ENCODE data around the gene ASB3. TPM values are rescaled to one million over a fixed set of nuclear protein-coding genes. Genes with fewer than 3 reads are reported as not detected.

Gene ASB3
- total RNA-seq, 1 experiment from 2014 or later, result 12.9 TPM

GRCh38 chr2:53782676-53783075 lies 4.1 kb downstream of the ASB3 start:
- H3K4me3 ChIP-seq (ENCODE audit: low read depth in 2 of 2, low read length in 2 of 2), result no peak overlapping the region
- intact Hi-C loops (cut with micrococcal nuclease; ENCODE audit: unreplicated experiment), result no loop called here
- CTCF ChIA-PET, result no interaction called here
- H3K27ac ChIP-seq (ENCODE audit: low read length), result no peak overlapping the region
- no TSS peak for BruUV-seq (replicated peaks)
- H3K36me3 ChIP-seq (ENCODE audit: control insufficient read depth, insufficient read depth, low read length), result peaks cover 4% of the 10 kb centered on the region; the same call in 1 of the 2 replicates
- ATAC-seq (no peak), DNase-seq (ENCODE audit: low read depth, low spot score) (no peak)
- POLR2A ChIA-PET, result no interaction called here
- no peaks in the 10 kb centered on the region for H3K9me3 ChIP-seq (ENCODE audit: control insufficient read depth, insufficient read depth, low read depth, low read length)
- no peaks in the 10 kb centered on the region for H3K27me3 ChIP-seq (ENCODE audit: control insufficient read depth, insufficient read depth, low read length)
- no peak for TF ChIP-seq TCF7L2 (IDR thresholded peaks at IDR 0.05; ENCODE audit: low read depth, low read length)
- no peak for TF ChIP-seq POLR2AphosphoS5 (IDR thresholded peaks at IDR 0.05; ENCODE audit: low read depth, low read length)
- TF ChIP-seq REST (IDR thresholded peaks at IDR 0.05; ENCODE audit: insufficient read depth in 1 of 2, low read depth in 2 of 2, low read length in 1 of 2), result no peak
- TF ChIP-seq CTCF (IDR thresholded peaks at IDR 0.05), result no peak
- no peak for TF ChIP-seq SIN3A (IDR thresholded peaks at IDR 0.05; ENCODE audit: borderline replicate concordance, insufficient read depth, low read depth, low read length)
- peaks cover 17% of the 10 kb centered on the region for H3K4me1 ChIP-seq (ENCODE audit: control insufficient read depth, insufficient read depth, low read length)
- in situ Hi-C loops (cut with HindIII; ENCODE audit: low pct_unique_long_range_greater_than_20kb, low sequenced_read_pairs), result no loop called here

GRCh38 chr2:53780056-53780455 lies 6.7 kb downstream of the ASB3 start:
- intact Hi-C loops (cut with micrococcal nuclease; ENCODE audit: unreplicated experiment), result no loop called here
- TF ChIP-seq TCF7L2 (IDR thresholded peaks at IDR 0.05; ENCODE audit: low read depth, low read length) (no peak), POLR2AphosphoS5 (IDR thresholded peaks at IDR 0.05; ENCODE audit: low read depth, low read length) (no peak), SIN3A (IDR thresholded peaks at IDR 0.05; ENCODE audit: borderline replicate concordance, insufficient read depth, low read depth, low read length) (no peak), CTCF (IDR thresholded peaks at IDR 0.05) (no peak), REST (IDR thresholded peaks at IDR 0.05; ENCODE audit: insufficient read depth in 1 of 2, low read depth in 2 of 2, low read length in 1 of 2) (no peak)
- no peak for ATAC-seq
- in situ Hi-C loops (cut with HindIII; ENCODE audit: low pct_unique_long_range_greater_than_20kb, low sequenced_read_pairs), result no loop called here
- peaks cover 8% of the 10 kb centered on the region for H3K4me1 ChIP-seq (ENCODE audit: control insufficient read depth, insufficient read depth, low read length)
- CTCF ChIA-PET, result no interaction called here
- BruUV-seq (replicated peaks), result no TSS peak
- 0 out of 2 replicates have a peak, but pooled peaks cover under 1% of the 10 kb centered on the region for H3K36me3 ChIP-seq (ENCODE audit: control insufficient read depth, insufficient read depth, low read length)
- no peak overlapping the region for H3K4me3 ChIP-seq (ENCODE audit: low read depth in 2 of 2, low read length in 2 of 2)
- H3K9me3 ChIP-seq (ENCODE audit: control insufficient read depth, insufficient read depth, low read depth, low read length), result no peaks in the 10 kb centered on the region
- POLR2A ChIA-PET, result no interaction called here
- DNase-seq (ENCODE audit: low read depth, low spot score), result no peak
- H3K27ac ChIP-seq (ENCODE audit: low read length), result no peak overlapping the region
- no peaks in the 10 kb centered on the region for H3K27me3 ChIP-seq (ENCODE audit: control insufficient read depth, insufficient read depth, low read length)

All from Panc1 (cell line).